ENCODE measurements around the gene AARS1. TPM values are rescaled to one million over a fixed set of nuclear protein-coding genes. Genes with fewer than 3 reads are reported as not detected.
"Not testable (repeated sequence)": the region's sequence is repeated elsewhere in the genome, so short reads cannot be mapped to it uniquely, and the experiment has no call there.

AARS1 gene
- total and polyA plus RNA-seq, 2 experiments from 2014 or later, result 73.8 to 79.5 TPM

- no peaks in the 10 kb centered on the region for H3K9me3 ChIP-seq (ENCODE audit: low read depth)
- H3K9me2 ChIP-seq (replicated peaks; ENCODE audit: insufficient read depth), result no peaks in the 10 kb centered on the region
- H3K4me2 ChIP-seq, result no peak overlapping the region
- H3K79me2 ChIP-seq, result peaks cover 68% of the 10 kb centered on the region
- WGBS (ENCODE audit: low lambda C conversion rate, missing lambda C conversion rate), result 84% methylated on average over 1 of the region's 1 CpG
- no peaks in the 10 kb centered on the region for H3K27me3 ChIP-seq
- DNase-seq (ENCODE audit: low spot score), result no peak
- H3K36me3 ChIP-seq (replicated peaks; ENCODE audit: insufficient read depth, low read depth), result no peaks in the 10 kb centered on the region
- H4K20me1 ChIP-seq (ENCODE audit: insufficient read depth, poor library complexity, severe bottlenecking), result peaks cover 36% of the 10 kb centered on the region
- TF ChIP-seq EZH2 (IDR thresholded peaks at IDR 0.05; ENCODE audit: borderline replicate concordance) (no peak), EZH2phosphoT487 (IDR thresholded peaks at IDR 0.05; ENCODE audit: low read depth, severe bottlenecking, unreplicated experiment) (no peak), CTCF (IDR thresholded peaks at IDR 0.05; ENCODE audit: poor library complexity) (no peak)
- H3K4me3 ChIP-seq, result no peak overlapping the region
- no peak overlapping the region for H2AFZ ChIP-seq
- no peak overlapping the region for H3K27ac ChIP-seq
- no peaks in the 10 kb centered on the region for H3K4me1 ChIP-seq (ENCODE audit: insufficient read depth)
Observed at GRCh38 chr16:70276392-70276791, 12.9 kb downstream of the AARS1 start.

- H3K9me2 ChIP-seq (replicated peaks; ENCODE audit: insufficient read depth), result no peaks in the 10 kb centered on the region
- no peak for DNase-seq (ENCODE audit: low spot score)
- no peak overlapping the region for H2AFZ ChIP-seq
- peaks cover 3% of the 10 kb centered on the region for H4K20me1 ChIP-seq (ENCODE audit: insufficient read depth, poor library complexity, severe bottlenecking)
- H3K9me3 ChIP-seq (ENCODE audit: low read depth), result no peaks in the 10 kb centered on the region
- WGBS (ENCODE audit: low lambda C conversion rate, missing lambda C conversion rate), result 99% methylated on average over 10 of the region's 10 CpGs
- no peaks in the 10 kb centered on the region for H3K27me3 ChIP-seq
- no peaks in the 10 kb centered on the region for H3K36me3 ChIP-seq (replicated peaks; ENCODE audit: insufficient read depth, low read depth)
- no peaks in the 10 kb centered on the region for H3K4me1 ChIP-seq (ENCODE audit: insufficient read depth)
- no peak overlapping the region for H3K4me3 ChIP-seq
- peaks cover 32% of the 10 kb centered on the region for H3K79me2 ChIP-seq
- H3K27ac ChIP-seq, result no peak overlapping the region
- TF ChIP-seq CTCF (IDR thresholded peaks at IDR 0.05; ENCODE audit: poor library complexity) (no peak), EZH2phosphoT487 (IDR thresholded peaks at IDR 0.05; ENCODE audit: low read depth, severe bottlenecking, unreplicated experiment) (no peak), EZH2 (IDR thresholded peaks at IDR 0.05; ENCODE audit: borderline replicate concordance) (no peak)
- H3K4me2 ChIP-seq, result no peak overlapping the region
Observed at GRCh38 chr16:70271696-70272095, 17.6 kb downstream of the AARS1 start.

GRCh38 chr16:70270176-70270575, 19.1 kb downstream of the AARS1 start:
- Histone ChIP-seq H2AFZ (no peak overlapping the region), H3K4me3 (no peak overlapping the region), H3K4me1 (ENCODE audit: insufficient read depth) (no peaks in the 10 kb centered on the region), H3K9me2 (replicated peaks; ENCODE audit: insufficient read depth) (no peaks in the 10 kb centered on the region), H4K20me1 (ENCODE audit: insufficient read depth, poor library complexity, severe bottlenecking) (peaks cover 3% of the 10 kb centered on the region), H3K9me3 (ENCODE audit: low read depth) (no peaks in the 10 kb centered on the region), H3K27me3 (no peaks in the 10 kb centered on the region), H3K4me2 (no peak overlapping the region), H3K36me3 (replicated peaks; ENCODE audit: insufficient read depth, low read depth) (no peaks in the 10 kb centered on the region), H3K27ac (no peak overlapping the region), H3K79me2 (peaks cover 26% of the 10 kb centered on the region)
- TF ChIP-seq EZH2phosphoT487 (IDR thresholded peaks at IDR 0.05; ENCODE audit: low read depth, severe bottlenecking, unreplicated experiment) (no peak), CTCF (IDR thresholded peaks at IDR 0.05; ENCODE audit: poor library complexity) (no peak), EZH2 (IDR thresholded peaks at IDR 0.05; ENCODE audit: borderline replicate concordance) (no peak)
- 95% methylated on average over 3 of the region's 3 CpGs for WGBS (ENCODE audit: low lambda C conversion rate, missing lambda C conversion rate)
- DNase-seq (ENCODE audit: low spot score), result no peak

- H3K27me3 ChIP-seq, result no peaks in the 10 kb centered on the region
- H2AFZ ChIP-seq, result no peak overlapping the region
- no peaks in the 10 kb centered on the region for H3K4me1 ChIP-seq (ENCODE audit: insufficient read depth)
- no peak for DNase-seq (ENCODE audit: low spot score)
- no peaks in the 10 kb centered on the region for H3K36me3 ChIP-seq (replicated peaks; ENCODE audit: insufficient read depth, low read depth)
- no peaks in the 10 kb centered on the region for H3K9me2 ChIP-seq (replicated peaks; ENCODE audit: insufficient read depth)
- 97% methylated on average over 12 of the region's 12 CpGs for WGBS (ENCODE audit: low lambda C conversion rate, missing lambda C conversion rate)
- H3K4me3 ChIP-seq, result no peak overlapping the region
- no peak overlapping the region for H3K27ac ChIP-seq
- peaks cover 3% of the 10 kb centered on the region for H4K20me1 ChIP-seq (ENCODE audit: insufficient read depth, poor library complexity, severe bottlenecking)
- TF ChIP-seq EZH2 (IDR thresholded peaks at IDR 0.05; ENCODE audit: borderline replicate concordance) (no peak), CTCF (IDR thresholded peaks at IDR 0.05; ENCODE audit: poor library complexity) (no peak), EZH2phosphoT487 (IDR thresholded peaks at IDR 0.05; ENCODE audit: low read depth, severe bottlenecking, unreplicated experiment) (no peak)
- peaks cover 24% of the 10 kb centered on the region for H3K79me2 ChIP-seq
- H3K4me2 ChIP-seq, result no peak overlapping the region
- no peaks in the 10 kb centered on the region for H3K9me3 ChIP-seq (ENCODE audit: low read depth)
Observed at GRCh38 chr16:70269471-70269870, 19.8 kb downstream of the AARS1 start.

- H3K36me3 ChIP-seq (replicated peaks; ENCODE audit: insufficient read depth, low read depth); H3K27ac ChIP-seq; H2AFZ ChIP-seq; H3K4me1 ChIP-seq (ENCODE audit: insufficient read depth); H4K20me1 ChIP-seq (ENCODE audit: insufficient read depth, poor library complexity, severe bottlenecking); H3K4me2 ChIP-seq; H3K4me3 ChIP-seq; H3K9me3 ChIP-seq (ENCODE audit: low read depth); H3K9me2 ChIP-seq (replicated peaks; ENCODE audit: insufficient read depth); H3K27me3 ChIP-seq; DNase-seq (ENCODE audit: low spot score): not testable (repeated sequence)
- 96% methylated on average over 10 of the region's 10 CpGs for WGBS (ENCODE audit: low lambda C conversion rate, missing lambda C conversion rate)
- H3K79me2 ChIP-seq, result peaks cover 15% of the 10 kb centered on the region
Observed at GRCh38 chr16:70267922-70268321, 21.4 kb downstream of the AARS1 start.

Data from hepatocyte (in vitro differentiated cells).